H9 (cell line): ENCODE measurements around the gene NEGR1. TPM values are rescaled to one million over a fixed set of nuclear protein-coding genes. Genes with fewer than 3 reads are reported as not detected.

Source experiments
- DNase-seq: peaks from one replicate; pipeline ENCODE4 v3.0.0-alpha.2; 2017
- H2AFZ ChIP-seq: one replicate; pipeline ENCODE4 v1.6.1; 2013; ENCODE audit warnings: mild to moderate bottlenecking, low read length, control low read depth, moderate library complexity
- H2AK5ac ChIP-seq: 2 replicates; pipeline ENCODE4 v1.6.1; 2013; ENCODE audit warnings: low read length, control low read depth, mixed read lengths; ENCODE audit not compliant: insufficient read length
- H2BK120ac ChIP-seq: one replicate; pipeline ENCODE4 v1.6.1; 2013; ENCODE audit warnings: low read depth, mild to moderate bottlenecking, low read length, control low read depth, inconsistent platforms; ENCODE audit not compliant: poor library complexity, severe bottlenecking
- H2BK12ac ChIP-seq: 2 replicates; pipeline ENCODE4 v1.6.1; 2013; ENCODE audit warnings: low read length, control low read depth, mixed read lengths, low read depth; ENCODE audit not compliant: insufficient read length
- H2BK15ac ChIP-seq: 2 replicates; pipeline ENCODE4 v1.6.1; 2013; ENCODE audit warnings: low read depth, low read length, control low read depth
- H2BK20ac ChIP-seq: one replicate; pipeline ENCODE4 v1.6.1; 2013; ENCODE audit warnings: low read depth, mild to moderate bottlenecking, low read length, control low read depth, inconsistent platforms; ENCODE audit not compliant: poor library complexity, severe bottlenecking
- H2BK5ac ChIP-seq: 2 replicates; pipeline ENCODE4 v1.6.1; 2013; ENCODE audit warnings: low read length, control low read depth, mixed read lengths; ENCODE audit not compliant: insufficient read length
- H3K14ac ChIP-seq: 2 replicates; pipeline ENCODE4 v1.6.1; 2013; ENCODE audit warnings: low read length, control low read depth; ENCODE audit not compliant: insufficient read depth
- H3K18ac ChIP-seq: 2 replicates; pipeline ENCODE4 v1.6.1; 2013; ENCODE audit warnings: low read depth, mild to moderate bottlenecking, mixed read lengths, low read length, control low read depth; ENCODE audit not compliant: insufficient read length
- H3K23ac ChIP-seq: 2 replicates; pipeline ENCODE4 v1.6.1; 2013; ENCODE audit warnings: low read length, control low read depth, mixed read lengths, low read depth; ENCODE audit not compliant: insufficient read length
- H3K23me2 ChIP-seq: 2 replicates; pipeline ENCODE4 v1.6.1; 2013; ENCODE audit warnings: low read depth, mild to moderate bottlenecking, mixed read lengths, low read length, control low read depth; ENCODE audit not compliant: insufficient read length, poor library complexity, severe bottlenecking
- H3K27ac ChIP-seq: 2 replicates; pipeline ENCODE4 v1.5.1; 2013; ENCODE audit warnings: low read length, control low read depth, mixed read lengths, low read depth; ENCODE audit not compliant: insufficient read length
- H3K27me3 ChIP-seq: 2 replicates; pipeline ENCODE4 v1.6.1; 2013; ENCODE audit warnings: low read length, control low read depth, inconsistent platforms; ENCODE audit not compliant: insufficient read depth
- H3K4ac ChIP-seq: 2 replicates; pipeline ENCODE4 v1.6.1; 2013; ENCODE audit warnings: low read depth, mild to moderate bottlenecking, control low read depth, inconsistent platforms, low read length, moderate library complexity
- H3K4me1 ChIP-seq: 2 replicates; pipeline ENCODE4 v1.6.1; 2013; ENCODE audit warnings: low read length, control low read depth, inconsistent platforms; ENCODE audit not compliant: insufficient read depth
- H3K4me2 ChIP-seq: 2 replicates; pipeline ENCODE4 v1.6.1; 2013; ENCODE audit warnings: low read length, control low read depth, mixed read lengths; ENCODE audit not compliant: insufficient read length, insufficient read depth
- H3K56ac ChIP-seq: 2 replicates; pipeline ENCODE4 v1.6.1; 2013; ENCODE audit warnings: low read depth, mild to moderate bottlenecking, mixed read lengths, low read length, control low read depth; ENCODE audit not compliant: insufficient read length
- H3K79me1 ChIP-seq: 2 replicates; pipeline ENCODE4 v1.6.1; 2013; ENCODE audit warnings: low read depth, mild to moderate bottlenecking, moderate library complexity, low read length, control low read depth, inconsistent platforms; ENCODE audit not compliant: insufficient read depth, poor library complexity, severe bottlenecking
- H3K79me2 ChIP-seq: 2 replicates; pipeline ENCODE4 v1.6.1; 2013; ENCODE audit warnings: low read length, control low read depth, inconsistent platforms; ENCODE audit not compliant: insufficient read depth
- H3K9ac ChIP-seq: 2 replicates; pipeline ENCODE4 v1.6.1; 2013; ENCODE audit warnings: low read length, control low read depth, mixed read lengths; ENCODE audit not compliant: insufficient read length; ENCODE audit errors: extremely low read depth
- H3K9me3 ChIP-seq: one replicate; pipeline ENCODE4 v1.6.1; 2013; ENCODE audit warnings: low read depth, low read length, inconsistent platforms; ENCODE audit not compliant: control insufficient read depth
- H3T11ph ChIP-seq: one replicate; pipeline ENCODE4 v1.6.1; 2013; ENCODE audit warnings: mild to moderate bottlenecking, low read length, control low read depth, inconsistent platforms
- H4K20me1 ChIP-seq: one replicate; pipeline ENCODE4 v1.6.1; 2013; ENCODE audit not compliant: control insufficient read depth, insufficient read length, insufficient read depth
- H4K5ac ChIP-seq: 2 replicates; pipeline ENCODE4 v1.6.1; 2013; ENCODE audit warnings: low read depth, mild to moderate bottlenecking, mixed read lengths, low read length, control low read depth; ENCODE audit not compliant: insufficient read length
- H4K8ac ChIP-seq: replicated peaks from 2 replicates; pipeline ENCODE4 v1.6.1; 2013; ENCODE audit warnings: low read length, control low read depth, mixed read lengths, low read depth; ENCODE audit not compliant: insufficient read length
- H4K91ac ChIP-seq: 2 replicates; pipeline ENCODE4 v1.6.1; 2013; ENCODE audit warnings: low read depth, mild to moderate bottlenecking, moderate library complexity, mixed read lengths, low read length, control low read depth; ENCODE audit not compliant: insufficient read length
- H3K27ac Mint-ChIP-seq, 3 experiments: 2 replicates in 2 of 3; 3 replicates in 1 of 3; pipeline ENCODE4 v1.8.0; 2020 to 2021; ENCODE audit warnings: mixed read lengths in 3 of 3, mild to moderate bottlenecking in 1 of 3, moderate library complexity in 1 of 3
- H3K27me3 Mint-ChIP-seq: 2 replicates; pipeline ENCODE4 v1.8.0; 2021; ENCODE audit warnings: low read depth, mild to moderate bottlenecking, moderate library complexity, mixed read lengths
- H3K36me3 Mint-ChIP-seq, 3 experiments: 2 replicates in 2 of 3; 3 replicates in 1 of 3; pipeline ENCODE4 v1.8.0; 2020 to 2021; ENCODE audit warnings: low read depth in 3 of 3, mixed read lengths in 3 of 3; ENCODE audit not compliant: insufficient read depth in 1 of 3
- H3K4me1 Mint-ChIP-seq, 2 experiments: 2 replicates each; pipeline ENCODE4 v1.8.0; 2020; ENCODE audit warnings: mixed read lengths in 2 of 2
- H3K4me3 Mint-ChIP-seq, 2 experiments: 2 replicates in 1 of 2; 3 replicates in 1 of 2; pipeline ENCODE4 v1.8.0; 2020 to 2021; ENCODE audit warnings: mild to moderate bottlenecking in 2 of 2, mixed read lengths in 2 of 2, moderate library complexity in 1 of 2
- H3K9me3 Mint-ChIP-seq, 2 experiments: 2 replicates in 1 of 2; 3 replicates in 1 of 2; pipeline ENCODE4 v1.8.0; 2020; ENCODE audit warnings: mild to moderate bottlenecking in 2 of 2, mixed read lengths in 2 of 2, moderate library complexity in 1 of 2
- CTCF ChIP-seq: fragments of 200-600 bp; sonication (generic); conservative IDR thresholded peaks from 3 replicates; pipeline ENCODE4 v1.8.0; 2021; ENCODE audit warnings: antibody characterized with exemption, mild to moderate bottlenecking
- WGBS: extraction: QIAGEN DNeasy Blood & Tissue Kit; methylation state at CpG from one replicate; pipeline ENCODE4 v1.1.7; 2013; ENCODE audit warnings: missing lambda C conversion rate, low lambda C conversion rate, mixed read lengths; ENCODE audit not compliant: insufficient read length; ENCODE audit errors: extremely low coverage; 5-methylcytosine and 5-hydroxymethylcytosine counted together
- total RNA-seq: library from RNA; stranded (reverse); gene quantifications from 2 replicates; pipeline ENCODE4 v1.2.1, GENCODE V29; 2021

NEGR1 gene
- total RNA-seq, 1 experiment from 2014 or later: 0.13 TPM

- no peak overlapping the region for H4K8ac ChIP-seq
- no peak overlapping the region for H4K5ac ChIP-seq
- Mint-ChIP-seq H3K36me3 (no peaks in the 10 kb centered on the region), H3K27ac (no peak overlapping the region), H3K4me1 (peaks cover 11 to 18% of the 10 kb centered on the region in 2 experiments), H3K9me3 (no peaks in the 10 kb centered on the region), H3K4me3 (no peak overlapping the region), H3K27me3 (no peaks in the 10 kb centered on the region)
- no peak overlapping the region for H2BK120ac ChIP-seq
- no peaks in the 10 kb centered on the region for H3K79me2 ChIP-seq
- H3K18ac ChIP-seq: no peak overlapping the region
- no peak overlapping the region for H3K56ac ChIP-seq
- no peak overlapping the region for H3T11ph ChIP-seq
- no peak overlapping the region for H3K14ac ChIP-seq
- H3K4me1 ChIP-seq: no peaks in the 10 kb centered on the region
- H2AFZ ChIP-seq: no peak overlapping the region
- no peaks in the 10 kb centered on the region for H3K23me2 ChIP-seq
- H3K79me1 ChIP-seq: no peaks in the 10 kb centered on the region
- H3K27me3 ChIP-seq: no peaks in the 10 kb centered on the region
- WGBS: no CpG with 5 or more reads among the region's 3 CpGs
- no peak overlapping the region for H3K27ac ChIP-seq
- no peaks in the 10 kb centered on the region for H3K9me3 ChIP-seq
- TF ChIP-seq CTCF: no peak
- no peak overlapping the region for H2AK5ac ChIP-seq
- no peak overlapping the region for H3K23ac ChIP-seq
- no peak overlapping the region for H2BK20ac ChIP-seq
- H3K9ac ChIP-seq: no peak overlapping the region
- no peak overlapping the region for H4K91ac ChIP-seq
- H4K20me1 ChIP-seq: no peaks in the 10 kb centered on the region
- no peak overlapping the region for H2BK15ac ChIP-seq
- no peak overlapping the region for H2BK5ac ChIP-seq
- H3K4ac ChIP-seq: no peak overlapping the region
- H2BK12ac ChIP-seq: no peak overlapping the region
- no peak for DNase-seq
- no peak overlapping the region for H3K4me2 ChIP-seq
These were observed 793.6 kb downstream of the NEGR1 start for GRCh38 chr1:71488555-71489252.
